Colonic mucosa (tissue), 4 donors: ENCODE measurements around the gene RNF182. TPM values are rescaled to one million over a fixed set of nuclear protein-coding genes. Genes with fewer than 3 reads are reported as not detected.
"Not testable (repeated sequence)": the region's sequence is repeated elsewhere in the genome, so short reads cannot be mapped to it uniquely, and the experiment has no call there.

Experiments used
- DNase-seq: peaks from one replicate; pipeline ENCODE4 v3.0.0-alpha.2; 2020
- H3K27ac ChIP-seq: fragments of 200-600 bp; one replicate; pipeline ENCODE4 v1.8.0; 2021
- H3K27me3 ChIP-seq: fragments of 200-600 bp; one replicate; pipeline ENCODE4 v1.8.0; 2021
- H3K36me3 ChIP-seq: fragments of 200-600 bp; one replicate; pipeline ENCODE4 v1.8.0; 2021
- H3K4me1 ChIP-seq: fragments of 200-600 bp; one replicate; pipeline ENCODE4 v1.8.0; 2021; ENCODE audit warnings: mild to moderate bottlenecking
- H3K4me3 ChIP-seq: fragments of 200-600 bp; one replicate; pipeline ENCODE4 v1.8.0; 2021
- H3K9ac ChIP-seq, 2 donors: one replicate each; pipeline ENCODE4 v1.7.0; 2013; ENCODE audit warnings: control low read depth in 2 of 2, low read depth in 2 of 2, low read length in 2 of 2
- H3K9me3 ChIP-seq: fragments of 200-600 bp; one replicate; pipeline ENCODE4 v1.8.0; 2021
- CTCF ChIP-seq: fragments of 200-600 bp; IDR thresholded peaks from one replicate; pipeline ENCODE4 v1.8.0; 2022; ENCODE audit warnings: antibody characterized with exemption, mild to moderate bottlenecking
- intact Hi-C: fragments of 100-400 bp; cut with DNase I; formaldehyde crosslinking; loops from one replicate; pipeline ENCODE4 v1.14.1; 2022
- total RNA-seq, 2 donors: library from RNA; stranded (reverse); fragmentation: NEBNext Ultra II Directional in 1 of 2; extraction: Animal tissue kit (Norgen Biotek cat#: 25700) in 1 of 2; gene quantifications; one replicate each; pipeline ENCODE4 v1.2.1, GENCODE V29; 2021
- donor health status: healthy.
- donor health status: DM: no; HTN: no; CAD: no.
- donor health status: DM: no; HTN: no; CAD: no.

The RNF182 gene
- total RNA-seq, 2 donors from 2014 or later, result not detected

GRCh38 chr6:14017626-14018475 is 93.1 kb downstream of the RNF182 start:
- Histone ChIP-seq H3K36me3 (no peaks in the 10 kb centered on the region), H3K27me3 (no peaks in the 10 kb centered on the region), H3K9me3 (no peaks in the 10 kb centered on the region), H3K27ac (no peak overlapping the region), H3K4me1 (no peaks in the 10 kb centered on the region), H3K4me3 (no peak overlapping the region), H3K9ac (no peak overlapping the region)
- intact Hi-C loops, result no loop called here
- no peak for TF ChIP-seq CTCF
- DNase-seq, result no peak

- H3K27me3 ChIP-seq, H3K9ac ChIP-seq, H3K9me3 ChIP-seq, intact Hi-C loops, H3K36me3 ChIP-seq, DNase-seq, H3K27ac ChIP-seq, H3K4me1 ChIP-seq, H3K4me3 ChIP-seq: not testable (repeated sequence)
Observed at GRCh38 chr6:14018559-14018958, 93.8 kb downstream of the RNF182 start.

GRCh38 chr6:14020551-14020950 is 95.8 kb downstream of the RNF182 start:
- H3K27me3 ChIP-seq, result no peaks in the 10 kb centered on the region
- no peak overlapping the region for H3K9ac ChIP-seq
- H3K27ac ChIP-seq, result no peak overlapping the region
- H3K4me1 ChIP-seq, result no peaks in the 10 kb centered on the region
- no peaks in the 10 kb centered on the region for H3K9me3 ChIP-seq
- no peak overlapping the region for H3K4me3 ChIP-seq
- no peak for DNase-seq
- intact Hi-C loops, result no loop called here
- H3K36me3 ChIP-seq, result no peaks in the 10 kb centered on the region
- no peak for TF ChIP-seq CTCF

- no peaks in the 10 kb centered on the region for H3K36me3 ChIP-seq
Observed at GRCh38 chr6:14021449-14021848, 96.7 kb downstream of the RNF182 start.

GRCh38 chr6:14022673-14023072 is 97.9 kb downstream of the RNF182 start:
- H3K27me3 ChIP-seq, result no peaks in the 10 kb centered on the region
- H3K9ac ChIP-seq, result no peak overlapping the region
- no peak for DNase-seq
- intact Hi-C loops, result no loop called here
- no peaks in the 10 kb centered on the region for H3K9me3 ChIP-seq
- no peak overlapping the region for H3K27ac ChIP-seq
- H3K4me3 ChIP-seq, result no peak overlapping the region
- no peaks in the 10 kb centered on the region for H3K4me1 ChIP-seq
- TF ChIP-seq CTCF, result no peak
- no peaks in the 10 kb centered on the region for H3K36me3 ChIP-seq

More at GRCh38 chr6:14021449-14021848, 96.7 kb downstream of the RNF182 start:
- DNase-seq, result no peak
- Histone ChIP-seq H3K9me3 (no peaks in the 10 kb centered on the region), H3K27me3 (no peaks in the 10 kb centered on the region), H3K4me1 (no peaks in the 10 kb centered on the region), H3K27ac (no peak overlapping the region), H3K9ac (no peak overlapping the region), H3K4me3 (no peak overlapping the region)
- TF ChIP-seq CTCF, result no peak
- intact Hi-C loops, result no loop called here

GRCh38 chr6:14023855-14024254 is 99.1 kb downstream of the RNF182 start:
- Histone ChIP-seq H3K4me1 (no peaks in the 10 kb centered on the region), H3K9me3 (no peaks in the 10 kb centered on the region), H3K27ac (no peak overlapping the region), H3K4me3 (no peak overlapping the region), H3K9ac (no peak overlapping the region), H3K27me3 (no peaks in the 10 kb centered on the region), H3K36me3 (no peaks in the 10 kb centered on the region)
- intact Hi-C loops, result no loop called here
- DNase-seq, result no peak
- no peak for TF ChIP-seq CTCF
